HCT116 (cell line): ENCODE data around the gene FAM81A. TPM values are rescaled to one million over a fixed set of nuclear protein-coding genes. Genes with fewer than 3 reads are reported as not detected.

Experiments
- ATAC-seq: fragments of 200-7000 bp; cut with Tn5 transposase; 2 replicates; pipeline ENCODE4 v1.9.1; 2020; ENCODE audit warnings: mild to moderate bottlenecking, moderate library complexity
- BruUV-seq: library from RNA; stranded (reverse); fragments of 400-500 nt; replicated peaks from 2 replicates; lab custom pipeline; 2021; lab: Mats Ljungman, UMichigan
- CTCF ChIA-PET: fragments of 300-600 bp; sonication (Branson Sonifier 250); formaldehyde crosslinking; loops from one replicate; lab custom pipeline; 2021; ENCODE audit warnings: antibody characterized with exemption; lab: Charles Lee
- POLR2A ChIA-PET: fragments of 300-600, 350-600 bp; sonication (Branson Sonifier 250); formaldehyde crosslinking; loops from one replicate; lab custom pipeline; 2021; ENCODE audit warnings: antibody characterized with exemption; lab: Charles Lee
- RAD21 ChIA-PET, 2 experiments: fragments of 300-600 bp; sonication (Branson Sonifier 250); formaldehyde crosslinking; loops; one replicate each; lab custom pipeline; 2023; ENCODE audit warnings: low total read pairs in 2 of 2; ENCODE audit not compliant: uncharacterized antibody in 2 of 2, unreplicated experiment in 2 of 2, low non-redundant PET in 1 of 2; lab: Charles Lee
- DNase-seq: peaks from one replicate; pipeline ENCODE4 v3.0.0-alpha.2; 2010; ENCODE audit warnings: low read depth, low spot score
- H2AFZ ChIP-seq: fragments of 200-600 bp; shearing (Covaris generic), sonication (generic); 2 replicates; pipeline ENCODE4 v1.6.1; 2017; ENCODE audit warnings: low read depth, mixed run types, mixed read lengths, antibody characterized with exemption, low read length; ENCODE audit not compliant: poor library complexity, severe bottlenecking
- H3K27ac ChIP-seq: 2 replicates; pipeline ENCODE4 v1.5.1; 2012; ENCODE audit warnings: low read depth, low read length
- H3K27me3 ChIP-seq: fragments of 200-600 bp; sonication (generic); 2 replicates; pipeline ENCODE4 v1.6.1; 2016; ENCODE audit warnings: mixed run types, low read length, mixed read lengths; ENCODE audit not compliant: insufficient read depth
- H3K36me3 ChIP-seq, 2 experiments: fragments of 200-500 bp in 1 of 2; fragments of 200-600 bp in 1 of 2; sonication (Bioruptor generic) in 1 of 2; sonication (generic) in 1 of 2; 2 replicates each; pipeline versions ENCODE4 v1.5.1 to v1.6.1; 2014 to 2016; ENCODE audit warnings: low read length in 2 of 2, inconsistent platforms in 1 of 2, mixed read lengths in 1 of 2, mixed run types in 1 of 2; ENCODE audit not compliant: insufficient read depth in 2 of 2, control insufficient read depth in 1 of 2
- H3K4me1 ChIP-seq, 2 experiments: fragments of 200-600 bp in 1 of 2; sonication (generic) in 1 of 2; 2 replicates each; pipeline versions ENCODE4 v1.5.1 to v1.6.1; 2012 to 2017; ENCODE audit warnings: low read length in 2 of 2, inconsistent platforms in 1 of 2, mild to moderate bottlenecking in 1 of 2, mixed read lengths in 1 of 2, mixed run types in 1 of 2, moderate library complexity in 1 of 2; ENCODE audit not compliant: insufficient read depth in 2 of 2, control insufficient read depth in 1 of 2
- H3K4me2 ChIP-seq: fragments of 200-600 bp; sonication (generic); 2 replicates; pipeline ENCODE4 v1.6.1; 2017; ENCODE audit warnings: mixed run types, low read length, mixed read lengths
- H3K4me3 ChIP-seq, 2 experiments: fragments of 200-600 bp in 1 of 2; sonication (generic) in 1 of 2; replicated peaks in 1 of 2; 2 replicates each; pipeline ENCODE4 v1.5.1; 2011 to 2016; ENCODE audit warnings: low read length in 2 of 2, control low read depth in 1 of 2, low read depth in 1 of 2, mild to moderate bottlenecking in 1 of 2, mixed read lengths in 1 of 2, mixed run types in 1 of 2
- H3K79me2 ChIP-seq: fragments of 200-600 bp; sonication (generic); 2 replicates; pipeline ENCODE4 v1.6.1; 2017; ENCODE audit warnings: mild to moderate bottlenecking, mixed run types, low read length, moderate library complexity, mixed read lengths; ENCODE audit not compliant: insufficient read depth
- H3K9ac ChIP-seq: fragments of 200-600 bp; sonication (generic); 2 replicates; pipeline ENCODE4 v1.6.1; 2016; ENCODE audit warnings: low read length, mixed read lengths
- H3K9me2 ChIP-seq: fragments of 200-600 bp; sonication (generic), shearing (Covaris generic); 2 replicates; pipeline ENCODE4 v1.6.1; 2017; ENCODE audit warnings: mixed run types, mild to moderate bottlenecking, moderate library complexity; ENCODE audit not compliant: insufficient read depth
- H3K9me3 ChIP-seq, 2 experiments: fragments of 200-500 bp in 1 of 2; fragments of 200-600 bp in 1 of 2; sonication (Bioruptor generic) in 1 of 2; sonication (generic) in 1 of 2; 2 replicates each; pipeline ENCODE4 v1.6.1; 2014 to 2017; ENCODE audit warnings: low read length in 2 of 2, mixed read lengths in 2 of 2, inconsistent platforms in 1 of 2, low read depth in 1 of 2, mild to moderate bottlenecking in 1 of 2, mixed run types in 1 of 2, moderate library complexity in 1 of 2; ENCODE audit not compliant: control insufficient read depth in 1 of 2, insufficient read depth in 1 of 2
- H4K20me1 ChIP-seq: fragments of 200-600 bp; sonication (generic), shearing (Covaris generic); 2 replicates; pipeline ENCODE4 v1.6.1; 2017; ENCODE audit warnings: mixed run types, mild to moderate bottlenecking, moderate library complexity; ENCODE audit not compliant: insufficient read depth
- CBX3 ChIP-seq: IDR thresholded peaks from 2 replicates; pipeline ENCODE4 v1.6.1; 2012; ENCODE audit warnings: low read depth
- ELF1 ChIP-seq: IDR thresholded peaks from 2 replicates; pipeline ENCODE4 v1.6.1; 2012; ENCODE audit warnings: low read depth, borderline replicate concordance
- EZH2 ChIP-seq: fragments of 200-600 bp; sonication (generic); IDR thresholded peaks from 2 replicates; pipeline ENCODE4 v1.6.1; 2017; ENCODE audit warnings: antibody characterized with exemption, mixed run types
- EZH2phosphoT487 ChIP-seq: fragments of 200-600 bp; IDR thresholded peaks from 2 replicates; pipeline ENCODE4 v1.6.1; 2018; ENCODE audit warnings: antibody characterized with exemption, borderline replicate concordance
- FOSL1 ChIP-seq: IDR thresholded peaks from 2 replicates; pipeline ENCODE4 v1.6.1; 2012; ENCODE audit warnings: low read depth
- JUND ChIP-seq: IDR thresholded peaks from 2 replicates; pipeline ENCODE4 v1.6.1; 2012
- POLR2A ChIP-seq: IDR thresholded peaks from 2 replicates; pipeline ENCODE4 v1.7.0; 2011; ENCODE audit warnings: borderline replicate concordance; ENCODE audit not compliant: insufficient read depth, insufficient read length; ENCODE audit errors: extremely low read depth
- POLR2AphosphoS5 ChIP-seq: IDR thresholded peaks from 2 replicates; pipeline ENCODE4 v1.6.1; 2011; ENCODE audit warnings: mild to moderate bottlenecking, low read depth, low read length, moderate library complexity
- SRF ChIP-seq: IDR thresholded peaks from 2 replicates; pipeline ENCODE4 v1.6.1; 2012; ENCODE audit warnings: low read depth
- TCF7L2 ChIP-seq: IDR thresholded peaks from 2 replicates; pipeline ENCODE4 v1.7.0; 2011; ENCODE audit warnings: borderline replicate concordance, inconsistent platforms; ENCODE audit not compliant: insufficient read depth, insufficient read length; ENCODE audit errors: extremely low read depth
- YY1 ChIP-seq: IDR thresholded peaks from 2 replicates; pipeline ENCODE4 v1.6.1; 2011; ENCODE audit warnings: low read length, low read depth, moderate library complexity, mild to moderate bottlenecking; ENCODE audit not compliant: insufficient replicate concordance; ENCODE audit errors: extremely low read depth
- intact Hi-C: fragments of 100-400 bp; cut with micrococcal nuclease; formaldehyde crosslinking; loops from 2 replicates; pipeline ENCODE4 v1.10.0; 2022
- total RNA-seq: library from RNA; stranded (reverse); gene quantifications from one replicate; pipeline ENCODE4 v1.2.1, GENCODE V29; 2021; ENCODE audit not compliant: unreplicated experiment

Gene FAM81A
- total RNA-seq, 1 experiment from 2014 or later = 6.6 TPM

- ChIA-PET CTCF (interaction anchor here (0.9 to 2.4 kb wide), 39 partner anchors 9 to 1457 kb away, joined by 3 to 33 read pairs (median 6); partner anchors contain the start of genes GCNT3 and GTF2A2), POLR2A (interaction anchor here (1.2 to 1.5 kb wide), 2 partner anchors 24 to 156 kb away, joined by 3 read pairs; partner anchors contain the start of gene MYO1E), RAD21 (interaction anchor here (0.5 to 1.3 kb wide), 7 partner anchors 27 to 634 kb away, joined by 3 to 7 read pairs (median 3); no protein-coding TSS in a partner anchor)
- Histone ChIP-seq H3K27ac (no peak overlapping the region), H3K9me2 (no peaks in the 10 kb centered on the region), H3K36me3 (no peaks in the 10 kb centered on the region), H3K9me3 (no peaks in the 10 kb centered on the region), H4K20me1 (no peaks in the 10 kb centered on the region), H2AFZ (peak overlapping the region; percentile 46), H3K79me2 (no peaks in the 10 kb centered on the region), H3K27me3 (no peaks in the 10 kb centered on the region), H3K4me3 (no peak overlapping the region), H3K4me1 (peaks cover 8 to 9% of the 10 kb centered on the region in 2 experiments; a peak in 2 of 4 replicates), H3K4me2 (no peak overlapping the region), H3K9ac (no peak overlapping the region)
- BruUV-seq = no TSS peak
- TF ChIP-seq POLR2A (no peak), TCF7L2 (no peak), POLR2AphosphoS5 (no peak), ELF1 (no peak), FOSL1 (no peak), SRF (no peak), EZH2 (no peak), CBX3 (no peak), JUND (no peak), YY1 (no peak), EZH2phosphoT487 (no peak)
- ATAC-seq (peak; percentile 1; the same call in 1 of the 2 replicates), DNase-seq (no peak)
- intact Hi-C loops = loop anchor here (1.0 kb wide), 1 partner anchor 1301 kb away; no protein-coding TSS in a partner anchor
Measured at GRCh38 chr15:59528429-59528828, 90.4 kb downstream of the FAM81A start.
